SK-N-MC (cell line): Measurements from ENCODE around the gene CEACAM7.
A peak's percentile ranks its signal among the peaks of the same experiment; 100 is the strongest.

Experiments used
- DNase-seq: peaks from one replicate; pipeline ENCODE4 v3.0.0-alpha.2; 2011; ENCODE audit warnings: low read depth, low spot score
- H3K27ac ChIP-seq: fragments of 200-600 bp; sonication (generic); 2 replicates; pipeline ENCODE4 v1.5.1; 2016; ENCODE audit warnings: mixed run types
- H3K36me3 ChIP-seq: fragments of 200-600 bp; sonication (generic); 2 replicates; pipeline ENCODE4 v1.6.1; 2017; ENCODE audit warnings: antibody characterized with exemption, low read length, mixed read lengths; ENCODE audit not compliant: insufficient read depth
- H3K4me3 ChIP-seq: fragments of 200-600 bp; sonication (generic); 2 replicates; pipeline ENCODE4 v1.5.1; 2016
- H3K9ac ChIP-seq: fragments of 200-600 bp; sonication (generic); 2 replicates; pipeline ENCODE4 v1.8.0; 2017; ENCODE audit warnings: mixed run types, mixed read lengths; ENCODE audit not compliant: insufficient read length
- H3K9me3 ChIP-seq: fragments of 200-600 bp; sonication (generic); 2 replicates; pipeline ENCODE4 v1.6.1; 2017; ENCODE audit warnings: low read depth, mild to moderate bottlenecking, antibody characterized with exemption, low read length, moderate library complexity, mixed read lengths
- EZH2 ChIP-seq: fragments of 200-600 bp; sonication (generic); IDR thresholded peaks from one replicate; pipeline ENCODE4 v1.6.1; 2017; ENCODE audit warnings: antibody characterized with exemption
- FOXP2 ChIP-seq: optimal IDR thresholded peaks from 2 replicates; pipeline ENCODE3; 2011; ENCODE audit warnings: mild to moderate bottlenecking, moderate library complexity; ENCODE audit not compliant: insufficient read depth; ENCODE audit errors: extremely low read length, control extremely low read depth
- POLR2AphosphoS5 ChIP-seq: IDR thresholded peaks from 2 replicates; pipeline ENCODE4 v1.6.1; 2012; ENCODE audit warnings: mild to moderate bottlenecking, low read depth, low read length, borderline replicate concordance

Gene CEACAM7

GRCh38 chr19:41705393-41706174 is 17.5 kb upstream of the CEACAM7 start:
- Histone ChIP-seq H3K9me3 (no peaks in the 10 kb centered on the region), H3K4me3 (no peak overlapping the region), H3K36me3 (no peaks in the 10 kb centered on the region), H3K27ac (no peak overlapping the region), H3K9ac (no peak overlapping the region)
- no peak for TF ChIP-seq FOXP2
- no peak for TF ChIP-seq POLR2AphosphoS5
- TF ChIP-seq EZH2: no peak
- no peak for DNase-seq

- Histone ChIP-seq H3K9me3 (no peaks in the 10 kb centered on the region), H3K4me3 (no peak overlapping the region), H3K27ac (peak overlapping the region; percentile 99), H3K9ac (no peak overlapping the region), H3K36me3 (no peaks in the 10 kb centered on the region)
- no peak for DNase-seq
- TF ChIP-seq POLR2AphosphoS5 (no peak), FOXP2 (no peak), EZH2 (no peak)
Observed at GRCh38 chr19:41703602-41704293, 15.7 kb upstream of the CEACAM7 start.

GRCh38 chr19:41702171-41702651 is 14.1 kb upstream of the CEACAM7 start:
- Histone ChIP-seq H3K4me3 (peak overlapping the region; percentile 65), H3K9ac (peak overlapping the region; percentile 73), H3K27ac (peak overlapping the region; percentile 99), H3K9me3 (no peaks in the 10 kb centered on the region), H3K36me3 (no peaks in the 10 kb centered on the region)
- peak; percentile 31 for TF ChIP-seq FOXP2
- peak; percentile 66 for TF ChIP-seq POLR2AphosphoS5
- no peak for TF ChIP-seq EZH2
- DNase-seq: peak; percentile 99

- H3K4me3 ChIP-seq: peak overlapping the region; percentile 65
- peak overlapping the region; percentile 99 for H3K27ac ChIP-seq
- TF ChIP-seq FOXP2 (no peak), POLR2AphosphoS5 (no peak), EZH2 (no peak)
- no peaks in the 10 kb centered on the region for H3K9me3 ChIP-seq
- peak; percentile 66 for DNase-seq
- peak overlapping the region; percentile 69 for H3K9ac ChIP-seq
- H3K36me3 ChIP-seq: no peaks in the 10 kb centered on the region
Observed at GRCh38 chr19:41701401-41702075, 13.5 kb upstream of the CEACAM7 start.

GRCh38 chr19:41700381-41701195 is 12.5 kb upstream of the CEACAM7 start:
- no peak for DNase-seq
- no peak overlapping the region for H3K4me3 ChIP-seq
- no peaks in the 10 kb centered on the region for H3K36me3 ChIP-seq
- no peaks in the 10 kb centered on the region for H3K9me3 ChIP-seq
- TF ChIP-seq FOXP2 (no peak), EZH2 (no peak), POLR2AphosphoS5 (no peak)
- peak overlapping the region; percentile 99 for H3K27ac ChIP-seq
- peak overlapping the region; percentile 69 for H3K9ac ChIP-seq

GRCh38 chr19:41699968-41700323 is 11.9 kb upstream of the CEACAM7 start:
- no peak overlapping the region for H3K9ac ChIP-seq
- no peaks in the 10 kb centered on the region for H3K36me3 ChIP-seq
- no peak overlapping the region for H3K27ac ChIP-seq
- no peak for TF ChIP-seq EZH2
- TF ChIP-seq POLR2AphosphoS5: no peak
- no peak for TF ChIP-seq FOXP2
- no peaks in the 10 kb centered on the region for H3K9me3 ChIP-seq
- H3K4me3 ChIP-seq: no peak overlapping the region
- DNase-seq: no peak

- TF ChIP-seq EZH2 (no peak), FOXP2 (no peak), POLR2AphosphoS5 (no peak)
- no peak overlapping the region for H3K9ac ChIP-seq
- H3K4me3 ChIP-seq: no peak overlapping the region
- no peak overlapping the region; the same call in 1 of the 2 replicates for H3K27ac ChIP-seq
- no peaks in the 10 kb centered on the region for H3K9me3 ChIP-seq
- no peaks in the 10 kb centered on the region for H3K36me3 ChIP-seq
- DNase-seq: no peak
Observed at GRCh38 chr19:41699231-41699967, 11.3 kb upstream of the CEACAM7 start.
